Measurements from ENCODE around the gene EHBP1.

EHBP1 gene

GRCh38 chr2:63035660-63036059 lies 330.1 kb downstream of the EHBP1 start:
- Histone ChIP-seq H3K27ac (ENCODE audit: insufficient read depth, low read length, poor library complexity, severe bottlenecking) (no peak overlapping the region), H3K4me1 (ENCODE audit: control insufficient read depth, insufficient read depth, low read length, poor library complexity, severe bottlenecking) (no peaks in the 10 kb centered on the region), H3K4me3 (ENCODE audit: insufficient read depth, low read depth, low read length, poor library complexity, severe bottlenecking) (no peak overlapping the region), H3K36me3 (ENCODE audit: control insufficient read depth, insufficient read depth, low read length) (no peaks in the 10 kb centered on the region), H3K9me3 (ENCODE audit: control insufficient read depth, low read length) (no peaks in the 10 kb centered on the region), H3K27me3 (replicated peaks; ENCODE audit: control insufficient read depth, insufficient read depth, low read length, poor library complexity, severe bottlenecking) (no peaks in the 10 kb centered on the region)
- DNase-seq: no peak

GRCh38 chr2:63038034-63038433 lies 332.5 kb downstream of the EHBP1 start:
- H3K9me3 ChIP-seq (ENCODE audit: control insufficient read depth, low read length): no peaks in the 10 kb centered on the region
- H3K4me1 ChIP-seq (ENCODE audit: control insufficient read depth, insufficient read depth, low read length, poor library complexity, severe bottlenecking): no peaks in the 10 kb centered on the region
- no peak for DNase-seq
- no peak overlapping the region for H3K27ac ChIP-seq (ENCODE audit: insufficient read depth, low read length, poor library complexity, severe bottlenecking)
- H3K36me3 ChIP-seq (ENCODE audit: control insufficient read depth, insufficient read depth, low read length): no peaks in the 10 kb centered on the region
- no peaks in the 10 kb centered on the region for H3K27me3 ChIP-seq (replicated peaks; ENCODE audit: control insufficient read depth, insufficient read depth, low read length, poor library complexity, severe bottlenecking)
- no peak overlapping the region for H3K4me3 ChIP-seq (ENCODE audit: insufficient read depth, low read depth, low read length, poor library complexity, severe bottlenecking)

GRCh38 chr2:63040586-63040985 lies 335.1 kb downstream of the EHBP1 start:
- Histone ChIP-seq H3K9me3 (ENCODE audit: control insufficient read depth, low read length) (no peaks in the 10 kb centered on the region), H3K36me3 (ENCODE audit: control insufficient read depth, insufficient read depth, low read length) (no peaks in the 10 kb centered on the region), H3K27me3 (replicated peaks; ENCODE audit: control insufficient read depth, insufficient read depth, low read length, poor library complexity, severe bottlenecking) (peaks cover 2% of the 10 kb centered on the region), H3K4me1 (ENCODE audit: control insufficient read depth, insufficient read depth, low read length, poor library complexity, severe bottlenecking) (no peaks in the 10 kb centered on the region), H3K4me3 (ENCODE audit: insufficient read depth, low read depth, low read length, poor library complexity, severe bottlenecking) (no peak overlapping the region), H3K27ac (ENCODE audit: insufficient read depth, low read length, poor library complexity, severe bottlenecking) (no peak overlapping the region)
- DNase-seq: no peak

- Histone ChIP-seq H3K4me3 (ENCODE audit: insufficient read depth, low read depth, low read length, poor library complexity, severe bottlenecking) (no peak overlapping the region), H3K27ac (ENCODE audit: insufficient read depth, low read length, poor library complexity, severe bottlenecking) (no peak overlapping the region), H3K36me3 (ENCODE audit: control insufficient read depth, insufficient read depth, low read length) (no peaks in the 10 kb centered on the region), H3K4me1 (ENCODE audit: control insufficient read depth, insufficient read depth, low read length, poor library complexity, severe bottlenecking) (no peaks in the 10 kb centered on the region), H3K9me3 (ENCODE audit: control insufficient read depth, low read length) (no peaks in the 10 kb centered on the region), H3K27me3 (replicated peaks; ENCODE audit: control insufficient read depth, insufficient read depth, low read length, poor library complexity, severe bottlenecking) (peaks cover 12% of the 10 kb centered on the region)
- no peak for DNase-seq
These were observed 336.1 kb downstream of the EHBP1 start for GRCh38 chr2:63041592-63041991.

DNA sequence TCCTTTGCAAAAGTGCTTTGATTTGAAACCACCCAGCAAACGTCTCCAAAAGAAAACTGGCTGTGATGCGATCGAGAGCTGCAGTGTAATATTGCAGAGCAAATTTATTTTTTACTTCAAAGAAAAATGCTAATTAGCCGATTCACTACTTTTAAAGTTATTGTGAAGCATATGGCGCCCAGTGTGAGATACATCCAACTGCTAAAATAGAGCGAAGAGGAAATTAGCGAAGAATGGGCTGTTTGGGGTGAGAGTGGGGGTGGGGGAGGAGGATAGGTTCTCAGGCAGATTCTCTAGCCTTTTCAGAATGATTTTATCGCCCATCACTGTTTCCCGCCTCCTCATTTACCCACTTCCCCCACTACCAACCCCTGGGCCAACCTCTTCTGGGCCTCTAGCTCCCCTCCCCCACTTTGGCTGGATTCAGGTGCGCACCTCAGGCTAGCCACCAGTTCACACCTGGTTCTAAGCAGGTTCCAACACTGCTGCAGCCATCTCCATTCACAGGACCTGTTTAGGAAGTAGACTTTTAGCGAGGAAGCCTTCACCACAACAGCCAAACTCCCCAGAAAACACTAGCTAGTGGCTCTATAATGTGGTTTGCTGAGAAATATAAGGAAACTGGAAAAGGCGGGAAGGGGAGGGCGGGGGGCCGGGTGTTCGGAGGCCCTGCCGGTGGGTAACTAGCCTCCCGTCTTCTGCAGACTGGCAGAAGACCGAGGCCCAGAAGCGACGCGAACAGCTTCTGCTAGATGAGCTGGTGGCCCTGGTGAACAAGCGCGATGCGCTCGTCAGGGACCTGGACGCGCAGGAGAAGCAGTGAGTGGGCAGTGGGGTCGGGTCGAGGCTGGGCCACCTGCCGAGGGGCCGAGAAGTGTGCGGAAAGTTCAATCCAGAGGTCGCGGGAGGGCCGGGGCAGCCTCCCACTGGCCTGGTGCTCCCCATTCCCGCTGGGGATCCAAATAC lies 339.1 kb downstream of the EHBP1 start:
- Histone ChIP-seq H3K4me1 (ENCODE audit: control insufficient read depth, insufficient read depth, low read length, poor library complexity, severe bottlenecking) (peaks cover 29% of the 10 kb centered on the region), H3K9me3 (ENCODE audit: control insufficient read depth, low read length) (no peaks in the 10 kb centered on the region), H3K27me3 (replicated peaks; ENCODE audit: control insufficient read depth, insufficient read depth, low read length, poor library complexity, severe bottlenecking) (peaks cover 39% of the 10 kb centered on the region), H3K4me3 (ENCODE audit: insufficient read depth, low read depth, low read length, poor library complexity, severe bottlenecking) (no peak overlapping the region), H3K36me3 (ENCODE audit: control insufficient read depth, insufficient read depth, low read length) (no peaks in the 10 kb centered on the region), H3K27ac (ENCODE audit: insufficient read depth, low read length, poor library complexity, severe bottlenecking) (no peak overlapping the region)
- DNase-seq: no peak

DNA sequence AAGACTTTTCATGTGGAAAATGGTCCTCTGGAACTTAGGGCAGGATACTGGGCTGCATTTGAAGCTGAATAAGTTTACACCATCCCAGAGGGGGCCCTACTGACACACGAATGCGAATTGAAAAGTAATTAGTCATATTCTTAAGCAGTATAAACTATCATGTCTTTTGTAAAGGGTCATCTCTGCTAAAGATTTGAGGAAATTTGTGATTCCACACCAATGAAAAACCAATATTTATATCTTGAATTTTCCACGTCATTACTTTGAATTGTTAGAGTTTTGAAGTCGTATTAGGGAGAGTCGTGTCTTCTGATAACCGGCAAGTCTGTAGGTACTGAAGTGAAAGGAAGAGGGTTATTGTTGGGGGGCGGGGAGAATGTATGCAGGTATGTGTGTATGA lies 341.0 kb downstream of the EHBP1 start:
- Histone ChIP-seq H3K36me3 (ENCODE audit: control insufficient read depth, insufficient read depth, low read length) (no peaks in the 10 kb centered on the region), H3K9me3 (ENCODE audit: control insufficient read depth, low read length) (no peaks in the 10 kb centered on the region), H3K27me3 (replicated peaks; ENCODE audit: control insufficient read depth, insufficient read depth, low read length, poor library complexity, severe bottlenecking) (peaks cover 50% of the 10 kb centered on the region), H3K4me1 (ENCODE audit: control insufficient read depth, insufficient read depth, low read length, poor library complexity, severe bottlenecking) (peaks cover 42% of the 10 kb centered on the region), H3K27ac (ENCODE audit: insufficient read depth, low read length, poor library complexity, severe bottlenecking) (no peak overlapping the region), H3K4me3 (ENCODE audit: insufficient read depth, low read depth, low read length, poor library complexity, severe bottlenecking) (no peak overlapping the region)
- no peak for DNase-seq

DNA sequence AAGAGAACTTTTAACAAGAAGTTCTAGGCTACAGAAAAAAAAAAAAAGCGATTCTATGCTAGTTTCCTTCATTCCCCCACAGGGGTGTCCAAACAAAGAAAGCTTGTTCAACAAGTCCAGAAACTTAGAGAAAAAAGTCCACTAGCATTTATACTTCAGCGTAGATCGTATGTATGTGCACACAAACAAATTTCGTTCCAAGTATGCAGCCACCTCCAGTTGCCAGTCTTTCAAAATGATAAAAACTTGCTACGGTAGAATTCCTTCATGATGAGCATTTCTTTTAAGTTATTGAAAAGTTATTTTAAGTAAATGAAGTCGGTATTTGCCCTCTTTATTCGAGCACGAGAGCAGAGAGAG lies 341.4 kb downstream of the EHBP1 start:
- H3K27me3 ChIP-seq (replicated peaks; ENCODE audit: control insufficient read depth, insufficient read depth, low read length, poor library complexity, severe bottlenecking): peaks cover 54% of the 10 kb centered on the region

GRCh38 chr2:63047321-63048279 lies 342.1 kb downstream of the EHBP1 start:
- peaks cover 61% of the 10 kb centered on the region for H3K27me3 ChIP-seq (replicated peaks; ENCODE audit: control insufficient read depth, insufficient read depth, low read length, poor library complexity, severe bottlenecking)
- H3K4me1 ChIP-seq (ENCODE audit: control insufficient read depth, insufficient read depth, low read length, poor library complexity, severe bottlenecking): peaks cover 45% of the 10 kb centered on the region
- DNase-seq: no peak
- no peak overlapping the region for H3K27ac ChIP-seq (ENCODE audit: insufficient read depth, low read length, poor library complexity, severe bottlenecking)
- H3K4me3 ChIP-seq (ENCODE audit: insufficient read depth, low read depth, low read length, poor library complexity, severe bottlenecking): no peak overlapping the region
- H3K36me3 ChIP-seq (ENCODE audit: control insufficient read depth, insufficient read depth, low read length): no peaks in the 10 kb centered on the region
- no peaks in the 10 kb centered on the region for H3K9me3 ChIP-seq (ENCODE audit: control insufficient read depth, low read length)

More for the DNA sequence above, 341.4 kb downstream of the EHBP1 start:
- Histone ChIP-seq H3K36me3 (ENCODE audit: control insufficient read depth, insufficient read depth, low read length) (no peaks in the 10 kb centered on the region), H3K27ac (ENCODE audit: insufficient read depth, low read length, poor library complexity, severe bottlenecking) (no peak overlapping the region), H3K9me3 (ENCODE audit: control insufficient read depth, low read length) (no peaks in the 10 kb centered on the region), H3K4me3 (ENCODE audit: insufficient read depth, low read depth, low read length, poor library complexity, severe bottlenecking) (no peak overlapping the region), H3K4me1 (ENCODE audit: control insufficient read depth, insufficient read depth, low read length, poor library complexity, severe bottlenecking) (peaks cover 45% of the 10 kb centered on the region)
- no peak for DNase-seq

DNA sequence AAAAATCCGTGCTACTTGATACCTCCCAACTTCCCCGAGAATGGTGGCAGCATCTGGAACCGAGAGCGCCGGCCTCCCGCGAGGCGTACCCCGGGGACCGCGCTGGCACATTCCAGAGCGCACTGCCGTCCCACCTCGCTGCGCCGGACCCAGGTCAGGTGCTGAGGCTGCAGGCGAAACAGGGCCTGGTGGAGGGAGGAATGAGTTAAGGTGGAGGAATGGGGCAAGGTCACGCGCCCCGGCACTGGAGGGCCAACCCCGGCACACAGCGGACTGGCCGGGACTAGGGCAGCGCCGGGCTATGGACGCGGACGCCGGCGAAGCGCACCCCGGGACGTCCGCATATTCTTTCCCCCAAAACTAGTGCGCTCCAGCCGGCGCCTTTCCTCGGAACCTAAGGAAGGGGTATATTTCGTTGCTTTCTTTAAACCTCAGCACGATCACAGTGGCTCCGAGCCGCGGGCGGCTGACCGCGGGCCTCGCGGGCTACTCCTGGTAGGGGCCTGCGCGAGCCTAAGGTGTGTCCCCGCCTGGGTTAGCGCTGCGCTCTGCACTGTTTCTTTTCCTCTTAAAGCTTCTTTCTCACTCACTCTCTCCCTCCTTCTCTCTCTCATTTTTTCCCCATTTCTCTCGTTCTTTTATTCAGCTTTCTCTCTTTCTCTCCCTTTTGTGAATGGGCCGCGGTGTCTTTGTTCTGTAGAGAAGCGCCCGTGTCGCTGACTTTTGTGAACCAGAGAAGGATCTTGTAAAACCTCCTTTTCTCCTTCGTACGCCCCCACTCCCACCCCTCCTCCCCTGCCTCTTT lies 343.1 kb downstream of the EHBP1 start:
- Histone ChIP-seq H3K36me3 (ENCODE audit: control insufficient read depth, insufficient read depth, low read length) (no peaks in the 10 kb centered on the region), H3K4me1 (ENCODE audit: control insufficient read depth, insufficient read depth, low read length, poor library complexity, severe bottlenecking) (peaks cover 45% of the 10 kb centered on the region), H3K4me3 (ENCODE audit: insufficient read depth, low read depth, low read length, poor library complexity, severe bottlenecking) (no peak overlapping the region), H3K27me3 (replicated peaks; ENCODE audit: control insufficient read depth, insufficient read depth, low read length, poor library complexity, severe bottlenecking) (peaks cover 68% of the 10 kb centered on the region), H3K27ac (ENCODE audit: insufficient read depth, low read length, poor library complexity, severe bottlenecking) (no peak overlapping the region), H3K9me3 (ENCODE audit: control insufficient read depth, low read length) (no peaks in the 10 kb centered on the region)
- DNase-seq: no peak

Measured in effector memory CD4-positive, alpha-beta T cell (primary cell).